GM21360 (cell line): ENCODE measurements around the gene MROH7.

Experiments
- ATAC-seq: cut with Tn5 transposase; IDR thresholded peaks from one replicate; pipeline ENCODE4 v1.9.1; 2021; ENCODE audit warnings: mild to moderate bottlenecking, moderate library complexity; ENCODE audit not compliant: unreplicated experiment

The MROH7 gene

DNA sequence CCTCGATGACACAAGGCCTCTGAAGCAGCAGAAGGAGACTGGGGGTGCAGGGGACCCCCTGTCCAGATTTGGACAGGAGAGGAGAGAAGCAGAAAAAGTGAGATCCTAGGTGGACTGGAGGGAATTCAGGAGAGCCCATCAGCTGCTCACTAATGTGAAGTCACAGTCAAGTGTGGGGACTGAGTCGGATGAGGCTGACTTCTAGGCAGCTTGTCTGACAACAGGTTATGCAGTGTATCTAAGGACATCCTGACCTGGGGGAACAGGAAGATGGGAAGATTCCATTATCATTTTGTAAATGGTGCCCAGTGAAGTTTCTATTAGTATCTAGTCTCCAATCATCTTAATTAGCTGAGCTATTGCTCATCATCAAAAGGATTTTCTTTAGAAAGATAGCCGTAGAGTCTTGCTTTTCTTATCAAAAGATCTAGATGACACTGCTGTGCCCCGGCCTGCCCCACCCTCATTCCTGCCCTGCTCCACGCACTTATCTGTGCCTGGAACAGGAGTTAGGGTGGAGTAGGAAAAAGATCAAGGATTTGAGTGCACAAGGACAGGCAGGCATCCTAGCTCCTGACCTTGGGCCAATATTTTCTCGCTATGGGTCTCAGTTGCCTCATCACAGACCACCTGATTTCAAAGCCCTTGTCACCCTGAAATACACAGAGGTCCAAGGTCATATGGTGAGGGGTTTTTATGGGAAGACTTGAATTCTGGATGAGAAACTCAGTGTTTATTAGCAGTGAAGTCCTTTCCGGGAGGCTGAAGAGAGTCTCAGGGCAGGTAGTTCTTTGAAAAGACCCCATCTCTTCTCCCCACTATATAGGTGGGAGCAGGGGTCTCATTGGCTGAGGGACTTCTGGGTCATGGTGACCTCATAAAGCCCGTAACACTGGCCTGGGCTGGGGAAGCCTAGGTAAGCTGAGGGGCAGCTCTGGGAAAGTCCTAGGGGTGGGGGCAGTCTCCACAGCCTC lies at the start of gene MROH7:
Gene MROH7 (plus strand): TSS at position 924 of the 974 bp plus-strand sequence. CDS start 11,141 bp downstream, outside the sequence.
- no peak for ATAC-seq

DNA sequence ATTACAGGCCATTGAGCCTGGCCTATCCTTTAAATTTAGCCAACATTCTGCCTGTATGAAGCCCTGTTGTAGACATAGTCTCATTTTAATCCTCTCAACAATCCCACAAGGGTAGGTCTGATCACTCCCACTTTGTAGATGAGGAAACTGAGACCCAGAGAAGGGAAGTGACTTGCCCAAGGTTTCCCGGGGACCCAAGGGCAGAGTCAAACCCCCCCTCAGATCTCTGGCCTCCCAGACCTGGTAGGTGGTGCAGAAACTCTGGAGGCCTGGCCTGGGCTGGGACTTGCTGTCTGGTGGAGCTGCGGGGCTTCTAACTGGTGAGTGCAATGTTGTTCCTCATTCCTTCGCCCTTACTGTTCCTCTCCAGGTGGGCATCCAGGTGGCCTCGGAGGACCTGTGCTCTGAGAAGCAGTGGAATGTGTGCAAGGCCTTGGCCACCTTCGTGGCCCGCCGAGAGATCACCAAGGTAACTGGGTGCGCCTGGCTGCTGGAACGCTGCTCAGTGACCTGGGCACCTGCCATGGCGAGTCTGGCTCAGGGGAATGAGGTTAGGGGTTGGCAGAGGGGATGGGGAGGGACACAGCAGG lies 47.9 kb upstream of the MROH7 start:
- ATAC-seq = no peak

GRCh38 chr1:54594463-54594862 lies 47.1 kb upstream of the MROH7 start:
- no peak for ATAC-seq

GRCh38 chr1:54595956-54596498 lies 45.6 kb upstream of the MROH7 start:
- no peak for ATAC-seq

DNA sequence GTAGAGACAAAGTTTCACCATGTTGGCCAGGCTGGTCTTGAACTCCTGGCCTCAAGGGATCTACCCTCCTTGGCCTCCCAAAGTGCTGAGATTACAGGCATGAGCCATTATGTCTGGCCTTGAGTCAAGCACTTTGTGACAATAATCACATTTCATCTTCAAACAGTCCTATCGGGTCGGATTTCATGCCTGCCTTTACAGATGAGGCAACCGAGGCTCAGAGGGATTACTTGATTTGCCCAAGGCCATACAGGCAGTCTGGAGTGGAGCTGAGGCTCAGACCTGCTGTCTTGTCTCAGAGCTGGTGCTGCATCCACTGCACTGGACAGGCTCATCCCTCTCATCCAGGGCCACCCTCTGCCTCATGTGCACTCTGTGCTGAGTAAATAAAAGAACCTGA lies 44.8 kb upstream of the MROH7 start:
- no peak for ATAC-seq

GRCh38 chr1:54597455-54598030 lies 44.0 kb upstream of the MROH7 start:
- no peak for ATAC-seq

- ATAC-seq = no peak
Measured at GRCh38 chr1:54599211-54599823, 42.3 kb upstream of the MROH7 start.

- ATAC-seq = no peak
Measured at GRCh38 chr1:54600947-54601721, 40.5 kb upstream of the MROH7 start.

- ATAC-seq = no peak
Measured at GRCh38 chr1:54601730-54602129, 39.9 kb upstream of the MROH7 start.

DNA sequence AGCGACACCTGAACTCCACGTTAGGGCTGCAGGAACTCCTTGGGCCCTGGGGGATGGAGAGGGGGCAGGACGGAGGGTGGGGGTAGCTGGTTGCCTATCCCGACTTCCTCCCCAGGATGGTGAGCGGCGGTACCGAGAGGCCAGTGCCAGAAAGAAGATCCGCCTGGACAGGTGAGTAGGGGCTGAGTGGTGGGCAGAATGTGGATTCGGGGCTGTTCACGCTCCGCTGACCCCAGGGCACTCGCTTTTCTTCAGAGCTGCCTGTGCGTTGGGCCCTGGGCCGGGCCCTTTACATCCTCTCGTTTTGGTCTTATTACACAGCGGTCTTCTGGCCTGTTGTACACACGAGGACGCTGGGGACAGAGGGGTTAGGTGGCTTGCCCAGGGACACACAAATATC lies 39.0 kb upstream of the MROH7 start:
- no peak for ATAC-seq

GRCh38 chr1:54603241-54603640 lies 38.3 kb upstream of the MROH7 start:
- ATAC-seq = no peak

DNA sequence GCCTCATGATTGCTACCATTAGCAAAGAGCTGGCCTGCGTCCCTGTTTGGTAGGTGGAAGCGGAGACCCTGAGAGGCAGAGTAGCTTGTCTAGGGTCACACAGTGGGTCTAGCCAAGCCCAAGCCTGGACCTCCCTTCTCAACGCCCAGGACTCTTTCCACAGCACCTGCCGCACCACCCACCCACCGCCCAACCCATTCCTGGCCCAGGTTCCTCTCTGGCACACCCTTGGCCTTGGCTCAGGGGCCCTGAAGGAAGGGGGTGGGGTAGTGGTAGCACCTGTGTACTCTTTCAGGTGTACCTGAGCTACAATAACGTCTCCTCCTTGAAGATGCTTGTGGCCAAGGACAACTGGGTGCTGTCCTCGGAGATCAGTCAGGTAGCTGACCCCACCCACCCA lies 37.5 kb upstream of the MROH7 start:
- no peak for ATAC-seq

- ATAC-seq = no peak
Measured at GRCh38 chr1:54604572-54605370, 36.8 kb upstream of the MROH7 start.

DNA sequence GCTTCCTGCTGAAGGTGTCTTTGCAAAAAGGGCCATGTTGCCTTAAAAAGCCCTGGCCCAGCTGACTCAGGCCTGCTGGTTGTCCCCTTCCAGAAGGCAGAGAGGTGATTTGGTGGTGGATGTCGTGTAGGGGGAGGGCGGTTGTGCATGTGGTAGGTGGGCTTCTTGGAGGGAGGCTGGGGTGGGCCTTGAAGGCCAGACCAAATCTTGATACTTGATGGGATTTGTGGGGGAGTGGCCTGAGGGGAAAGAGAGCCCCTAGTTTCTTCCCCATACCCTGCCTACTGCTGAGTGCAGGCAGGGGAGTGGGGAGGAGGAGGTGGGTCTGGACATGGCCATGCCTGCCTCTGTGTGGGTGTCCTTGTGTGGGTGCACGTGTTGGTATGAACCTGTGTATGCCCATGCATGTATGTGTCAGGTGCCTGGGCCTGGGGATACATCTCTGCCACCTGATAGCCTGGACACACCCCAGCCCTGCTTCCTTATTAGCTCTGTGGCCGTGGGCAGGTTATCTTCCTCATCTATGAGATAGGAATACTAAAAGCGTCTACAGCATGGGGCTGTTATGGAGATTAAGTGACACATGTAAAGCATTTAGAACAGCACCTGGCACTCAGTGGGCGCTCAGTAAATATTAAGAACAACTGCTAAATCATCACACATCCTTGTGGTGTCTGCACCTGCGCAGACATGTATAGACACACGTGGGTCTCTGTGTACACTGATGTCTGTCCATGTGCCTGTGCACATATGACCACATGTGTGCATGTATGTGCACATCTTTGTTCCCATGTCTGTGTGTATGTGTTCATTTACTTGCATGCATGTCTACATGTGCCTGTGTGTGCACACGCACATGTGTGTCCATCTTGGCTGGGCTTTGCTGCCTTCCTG lies 35.2 kb upstream of the MROH7 start:
- no peak for ATAC-seq

DNA sequence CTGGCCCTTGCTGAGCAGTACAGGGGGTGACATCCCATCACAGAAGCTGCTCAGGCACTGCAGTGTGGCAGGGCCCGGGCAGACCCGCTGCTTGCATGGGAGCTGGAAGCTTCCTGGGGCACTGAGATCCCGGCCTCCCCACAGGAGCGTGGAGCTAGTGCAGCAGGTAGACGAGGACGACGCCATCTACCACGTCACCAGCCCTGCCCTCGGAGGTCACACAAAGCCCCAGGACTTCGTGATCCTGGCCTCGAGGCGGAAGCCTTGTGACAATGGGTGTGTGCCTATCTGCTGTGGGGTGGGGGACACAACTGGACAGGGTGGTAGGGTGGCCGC lies 34.6 kb upstream of the MROH7 start:
- no peak for ATAC-seq

GRCh38 chr1:54607821-54608565 lies 33.6 kb upstream of the MROH7 start:
- ATAC-seq = no peak

- no peak for ATAC-seq
Measured at GRCh38 chr1:54608566-54609230, 32.9 kb upstream of the MROH7 start.
